ENCODE data around the gene NDUFS2.
"Not testable (repeated sequence)": the region's sequence is repeated elsewhere in the genome, so short reads cannot be mapped to it uniquely, and the experiment has no call there.

Gene NDUFS2

GRCh38 chr1:161255955-161256520, 53.9 kb downstream of the NDUFS2 start:
- not testable (repeated sequence) for DNase-seq

GRCh38 chr1:161257109-161257508, 54.9 kb downstream of the NDUFS2 start:
- DNase-seq, result not testable (repeated sequence)

- DNase-seq, result peak; percentile 85
Measured at GRCh38 chr1:161258439-161259344, 56.5 kb downstream of the NDUFS2 start, which contains the start of gene PCP4L1. Gene PCP4L1 (plus strand): TSS chr1:161258745. CDS start chr1:161258975, 230 bp downstream.

- DNase-seq, result no peak
Measured at GRCh38 chr1:161259345-161259702, 57.2 kb downstream of the NDUFS2 start.

GRCh38 chr1:161259765-161260164, 57.6 kb downstream of the NDUFS2 start:
- no peak for DNase-seq

GRCh38 chr1:161260376-161261260, 58.5 kb downstream of the NDUFS2 start:
- no peak for DNase-seq

GRCh38 chr1:161261261-161262235, 59.4 kb downstream of the NDUFS2 start:
- peak; percentile 12 for DNase-seq
